ENCODE data around the gene SHB.

- TF ChIP-seq CTCF (IDR thresholded peaks at IDR 0.05) (no peak), POLR2A (IDR thresholded peaks at IDR 0.05) (no peak), EP300 (IDR thresholded peaks at IDR 0.05) (no peak), POLR2AphosphoS5 (IDR thresholded peaks at IDR 0.05) (no peak)
Observed at GRCh38 chr9:37984278-37984671, 84.8 kb downstream of the SHB start.
